GM19438 (cell line): ENCODE data around the gene MYO1C.
"Not testable (repeated sequence)": the region's sequence is repeated elsewhere in the genome, so short reads cannot be mapped to it uniquely, and the experiment has no call there.

Source experiments
- ATAC-seq: cut with Tn5 transposase; IDR thresholded peaks from one replicate; pipeline ENCODE4 v1.9.1; 2021; ENCODE audit warnings: low read depth; ENCODE audit not compliant: unreplicated experiment

The MYO1C gene

GRCh38 chr17:1511290-1511689 is 18.8 kb upstream of the MYO1C start:
- ATAC-seq: no peak

- no peak for ATAC-seq
These were observed 16.9 kb upstream of the MYO1C start for GRCh38 chr17:1509290-1509881.

GRCh38 chr17:1508709-1509108 is 16.2 kb upstream of the MYO1C start:
- ATAC-seq: not testable (repeated sequence)

- ATAC-seq: no peak
These were observed 14.3 kb upstream of the MYO1C start for GRCh38 chr17:1506649-1507267.

- no peak for ATAC-seq
These were observed 13.1 kb upstream of the MYO1C start for GRCh38 chr17:1505586-1505985.

GRCh38 chr17:1504866-1505265 is 12.4 kb upstream of the MYO1C start:
- ATAC-seq: no peak

GRCh38 chr17:1503699-1504098 is 11.2 kb upstream of the MYO1C start:
- ATAC-seq: no peak

GRCh38 chr17:1498869-1499268 is 6.4 kb upstream of the MYO1C start:
- ATAC-seq: no peak

GRCh38 chr17:1498233-1498632 is 5.7 kb upstream of the MYO1C start:
- ATAC-seq: no peak

- no peak for ATAC-seq
These were observed 5.3 kb upstream of the MYO1C start for GRCh38 chr17:1497831-1498230.

- no peak for ATAC-seq
These were observed 4.4 kb upstream of the MYO1C start for GRCh38 chr17:1496869-1497268.

GRCh38 chr17:1495265-1495989 is 2.9 kb upstream of the MYO1C start:
- no peak for ATAC-seq

GRCh38 chr17:1494736-1495253 is 2.3 kb upstream of the MYO1C start:
- no peak for ATAC-seq

- ATAC-seq: no peak
These were observed 1.7 kb upstream of the MYO1C start for GRCh38 chr17:1494203-1494602.

- no peak for ATAC-seq
These were observed 950 bp upstream of the MYO1C start for GRCh38 chr17:1493291-1493980.

- ATAC-seq: peak; percentile 41
These were observed 840 bp downstream of the MYO1C start for GRCh38 chr17:1491443-1492248.

GRCh38 chr17:1490643-1491442 is 1.6 kb downstream of the MYO1C start:
- ATAC-seq: peak; percentile 41

GRCh38 chr17:1488826-1489270 is 3.6 kb downstream of the MYO1C start:
- ATAC-seq: no peak
